ENCODE measurements around the gene RRM2.
"Not testable (repeated sequence)": the region's sequence is repeated elsewhere in the genome, so short reads cannot be mapped to it uniquely, and the experiment has no call there.

Gene RRM2

GRCh38 chr2:10089565-10090190 lies 32.9 kb upstream of the RRM2 start:
- no peak for DNase-seq (ENCODE audit: low read depth)

GRCh38 chr2:10091182-10091888 lies 31.2 kb upstream of the RRM2 start:
- H3K4me3 ChIP-seq (ENCODE audit: low read depth, low read length) = no peak overlapping the region
- DNase-seq (ENCODE audit: low read depth) = no peak

More at GRCh38 chr2:10089565-10090190, 32.9 kb upstream of the RRM2 start:
- H3K4me3 ChIP-seq (ENCODE audit: low read depth, low read length) = no peak overlapping the region

- not testable (repeated sequence) for H3K4me3 ChIP-seq (ENCODE audit: low read depth, low read length)
These were observed 30.7 kb upstream of the RRM2 start for GRCh38 chr2:10091889-10092244.

GRCh38 chr2:10094271-10094814 lies 28.2 kb upstream of the RRM2 start:
- no peak for DNase-seq (ENCODE audit: low read depth)

More at GRCh38 chr2:10091889-10092244, 30.7 kb upstream of the RRM2 start:
- DNase-seq (ENCODE audit: low read depth) = not testable (repeated sequence)

GRCh38 chr2:10095175-10095574 lies 27.4 kb upstream of the RRM2 start:
- no peak overlapping the region for H3K4me3 ChIP-seq (ENCODE audit: low read depth, low read length)
- DNase-seq (ENCODE audit: low read depth) = no peak

More at GRCh38 chr2:10094271-10094814, 28.2 kb upstream of the RRM2 start:
- H3K4me3 ChIP-seq (ENCODE audit: low read depth, low read length) = no peak overlapping the region

- DNase-seq (ENCODE audit: low read depth) = no peak
- no peak overlapping the region for H3K4me3 ChIP-seq (ENCODE audit: low read depth, low read length)
These were observed 25.9 kb upstream of the RRM2 start for GRCh38 chr2:10096641-10097040.

GRCh38 chr2:10097352-10098148 lies 25.0 kb upstream of the RRM2 start:
- no peak overlapping the region for H3K4me3 ChIP-seq (ENCODE audit: low read depth, low read length)
- no peak for DNase-seq (ENCODE audit: low read depth)

- no peak for DNase-seq (ENCODE audit: low read depth)
- H3K4me3 ChIP-seq (ENCODE audit: low read depth, low read length) = no peak overlapping the region
These were observed 21.0 kb upstream of the RRM2 start for GRCh38 chr2:10101491-10101890.

- no peak overlapping the region for H3K4me3 ChIP-seq (ENCODE audit: low read depth, low read length)
- DNase-seq (ENCODE audit: low read depth) = no peak
These were observed 19.4 kb upstream of the RRM2 start for GRCh38 chr2:10103179-10103578.

GRCh38 chr2:10104906-10105305 lies 17.6 kb upstream of the RRM2 start:
- DNase-seq (ENCODE audit: low read depth); H3K4me3 ChIP-seq (ENCODE audit: low read depth, low read length): not testable (repeated sequence)

- DNase-seq (ENCODE audit: low read depth) = no peak
- no peak overlapping the region for H3K4me3 ChIP-seq (ENCODE audit: low read depth, low read length)
These were observed 13.2 kb upstream of the RRM2 start for GRCh38 chr2:10109311-10109710.

- H3K4me3 ChIP-seq (ENCODE audit: low read depth, low read length) = no peak overlapping the region
- DNase-seq (ENCODE audit: low read depth) = no peak
These were observed 3.6 kb upstream of the RRM2 start for GRCh38 chr2:10119027-10119325.

- DNase-seq (ENCODE audit: low read depth) = no peak
- H3K4me3 ChIP-seq (ENCODE audit: low read depth, low read length) = peak overlapping the region; percentile 69
These were observed 2.9 kb upstream of the RRM2 start for GRCh38 chr2:10119601-10120157.

GRCh38 chr2:10120158-10120876 lies 2.2 kb upstream of the RRM2 start:
- H3K4me3 ChIP-seq (ENCODE audit: low read depth, low read length) = peak overlapping the region; percentile 69

GRCh38 chr2:10120877-10121574 lies 1.5 kb upstream of the RRM2 start:
- H3K4me3 ChIP-seq (ENCODE audit: low read depth, low read length) = peak overlapping the region; percentile 69
- no peak for DNase-seq (ENCODE audit: low read depth)

More at GRCh38 chr2:10120158-10120876, 2.2 kb upstream of the RRM2 start:
- peak; percentile 57 for DNase-seq (ENCODE audit: low read depth)

- no peak for DNase-seq (ENCODE audit: low read depth)
- peak overlapping the region; percentile 71 for H3K4me3 ChIP-seq (ENCODE audit: low read depth, low read length)
These were observed 742 bp downstream of the RRM2 start for GRCh38 chr2:10123281-10123680.

GRCh38 chr2:10124538-10125045 lies 2.1 kb downstream of the RRM2 start:
- peak overlapping the region; percentile 27 for H3K4me3 ChIP-seq (ENCODE audit: low read depth, low read length)
- DNase-seq (ENCODE audit: low read depth) = peak; percentile 45

GRCh38 chr2:10125842-10126631 lies 3.5 kb downstream of the RRM2 start:
- no peak overlapping the region for H3K4me3 ChIP-seq (ENCODE audit: low read depth, low read length)
- DNase-seq (ENCODE audit: low read depth) = no peak
